Fibroblast of lung (primary cell): ENCODE data around the gene ZNF558. TPM values are rescaled to one million over a fixed set of nuclear protein-coding genes. Genes with fewer than 3 reads are reported as not detected.

Experiments used
- DNase-seq, 2 donors: peaks; one replicate each; pipeline versions ENCODE4 v3.0.0 to v3.0.0-alpha.2; 2010; ENCODE audit warnings: low read depth in 2 of 2
- H2AFZ ChIP-seq: 2 replicates; pipeline ENCODE4 v1.5.1; 2012; ENCODE audit warnings: low read length, control low read depth, inconsistent platforms
- H3K27ac ChIP-seq: 2 replicates; pipeline ENCODE4 v1.5.1; 2011; ENCODE audit warnings: low read length, control low read depth; ENCODE audit not compliant: insufficient read depth
- H3K27me3 ChIP-seq: 2 replicates; pipeline ENCODE4 v1.5.1; 2011; ENCODE audit warnings: mild to moderate bottlenecking, low read length; ENCODE audit not compliant: control insufficient read depth, insufficient read depth
- H3K36me3 ChIP-seq: 2 replicates; pipeline ENCODE4 v1.5.1; 2011; ENCODE audit warnings: low read length; ENCODE audit not compliant: control insufficient read depth, insufficient read depth
- H3K4me1 ChIP-seq: 2 replicates; pipeline ENCODE4 v1.5.1; 2011; ENCODE audit warnings: low read length; ENCODE audit not compliant: control insufficient read depth, insufficient read depth; ENCODE audit errors: extremely low read depth
- H3K4me2 ChIP-seq: 2 replicates; pipeline ENCODE4 v1.5.1; 2011; ENCODE audit warnings: low read length, control low read depth; ENCODE audit not compliant: insufficient read depth; ENCODE audit errors: extremely low read depth
- H3K4me3 ChIP-seq, 4 experiments: fragments of 200-600 bp in 1 of 4; sonication (generic) in 1 of 4; replicated peaks in 1 of 4; 2 replicates each; pipeline ENCODE4 v1.5.1; 2011 to 2016; ENCODE audit warnings: low read length in 4 of 4, low read depth in 3 of 4, mild to moderate bottlenecking in 3 of 4, control low read depth in 2 of 4, inconsistent platforms in 1 of 4, mixed read lengths in 1 of 4; ENCODE audit not compliant: insufficient read depth in 1 of 4; ENCODE audit errors: control extremely low read depth in 1 of 4
- H3K79me2 ChIP-seq: 2 replicates; pipeline ENCODE4 v1.5.1; 2012; ENCODE audit warnings: mild to moderate bottlenecking, low read length, inconsistent platforms; ENCODE audit not compliant: control insufficient read depth, insufficient read depth
- H3K9ac ChIP-seq: 2 replicates; pipeline ENCODE4 v1.5.1; 2011; ENCODE audit warnings: mild to moderate bottlenecking, low read length, control low read depth; ENCODE audit not compliant: insufficient read depth
- H3K9me3 ChIP-seq: 2 replicates; pipeline ENCODE4 v1.5.1; 2012; ENCODE audit warnings: low read depth, low read length; ENCODE audit not compliant: control insufficient read depth, insufficient read depth
- H4K20me1 ChIP-seq: 2 replicates; pipeline ENCODE4 v1.5.1; 2011; ENCODE audit warnings: low read length; ENCODE audit not compliant: control insufficient read depth, insufficient read depth; ENCODE audit errors: extremely low read depth
- EZH2 ChIP-seq: IDR thresholded peaks from 2 replicates; pipeline ENCODE4 v1.5.1; 2012; ENCODE audit warnings: low read length, control low read depth, mild to moderate bottlenecking; ENCODE audit errors: missing control alignments
- polyA minus RNA-seq: library from RNA; depleted of rRNA, polyadenylated mRNA; stranded (reverse); fragments of >200 nt; gene quantifications from 2 replicates; pipeline ENCODE4 v1.2.3, GENCODE V29; 2011; ENCODE audit warnings: low replicate concordance
- polyA plus RNA-seq, 2 donors: library from polyadenylated mRNA; depleted of rRNA in 1 of 2; stranded (reverse) in 1 of 2; unstranded in 1 of 2; fragments of >200 nt; gene quantifications; 2 replicates each; pipeline ENCODE4 v1.2.1, GENCODE V29; 2011 to 2012; ENCODE audit warnings: missing spikeins in 1 of 2
- total RNA-seq: library from RNA; depleted of rRNA; stranded (reverse); fragments of >200 nt; gene quantifications from 2 replicates; pipeline ENCODE4 v1.2.1, GENCODE V29; 2014
- TF ChIP-seq, protein P1 (sequence below), 2 donors: IDR thresholded peaks in 1 of 2; conservative IDR thresholded peaks in 1 of 2; 1 replicate in 1 of 2; 2 replicates in 1 of 2; pipeline ENCODE4 v1.5.1; 2011 to 2012; ENCODE audit warnings: low read length in 2 of 2, control low read depth in 1 of 2, inconsistent platforms in 1 of 2, low read depth in 1 of 2, mild to moderate bottlenecking in 1 of 2

Gene ZNF558
- 38.6 and 48.0 TPM in 2 replicates for total RNA-seq
- 12.6 and 17.2 TPM in 2 replicates for polyA plus RNA-seq
- polyA plus RNA-seq (2012) = 8.5 and 9.5 TPM in 2 replicates
- 18.6 and 32.3 TPM in 2 replicates for polyA minus RNA-seq

DNA sequence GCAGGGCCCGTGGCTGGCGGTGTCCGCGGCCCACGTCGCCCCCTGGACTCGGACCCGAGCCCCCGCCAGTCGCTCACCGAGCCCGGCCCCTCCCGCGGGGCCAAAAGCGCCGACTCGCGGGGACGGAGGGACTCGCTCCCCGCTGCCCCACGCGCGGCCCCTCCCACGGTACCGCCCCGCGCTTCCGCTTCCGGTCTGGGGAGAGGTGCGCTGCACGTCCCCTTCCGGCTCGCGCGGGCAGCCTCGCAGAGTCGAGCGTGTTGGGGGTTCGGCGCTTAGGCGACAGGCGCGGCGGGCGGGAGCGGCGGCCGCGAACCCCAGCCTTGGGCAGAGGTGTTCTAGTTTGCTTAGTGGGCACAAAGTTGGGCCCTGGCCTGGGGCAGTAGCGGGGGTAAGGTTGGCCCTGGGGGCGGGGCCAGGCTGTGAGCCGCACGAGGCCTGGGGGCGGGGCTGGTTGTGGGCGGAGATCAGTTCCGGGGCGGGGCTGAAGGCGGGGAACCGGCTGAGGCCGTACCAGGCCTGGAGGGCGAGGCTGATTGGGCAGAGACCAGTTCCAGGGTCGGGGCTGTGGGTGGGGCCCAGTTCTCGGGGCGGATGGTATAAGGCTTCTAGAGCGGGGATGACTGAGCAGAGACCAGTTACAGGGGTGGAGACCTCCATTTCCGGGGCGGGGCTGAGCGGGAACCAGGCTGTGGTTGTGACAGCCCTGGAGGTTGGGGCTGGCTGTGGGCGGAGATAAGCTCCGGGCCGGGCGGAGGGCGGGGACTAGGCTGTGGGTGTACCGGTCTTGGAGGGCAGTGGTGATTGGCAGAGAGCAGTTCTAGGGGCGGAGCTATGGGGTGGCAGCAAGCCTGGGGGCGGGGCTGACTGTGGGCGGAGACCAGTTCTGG, at the start of gene ZNF558, which contains the start of gene MBD3L1:
ZNF558 (minus strand) TSS at position 173 of the 890 bp plus-strand sequence. CDS start 9,645 bp downstream, outside the sequence.
MBD3L1 (plus strand) TSS at position 246 of the 890 bp plus-strand sequence. CDS start 10,302 bp downstream, outside the sequence.
- peak within 1 kb of the TSS; percentile 90 for H2AFZ ChIP-seq
- H3K4me1 ChIP-seq = no peaks in the 10 kb centered on the region
- peak; percentile 97 to 99 for DNase-seq
- no peaks in the 10 kb centered on the region for H3K36me3 ChIP-seq
- peak within 1 kb of the TSS; percentile 81 for H3K4me2 ChIP-seq
- no peaks in the 10 kb centered on the region for H3K79me2 ChIP-seq
- no peaks in the 10 kb centered on the region for H4K20me1 ChIP-seq
- peak within 1 kb of the TSS; percentile 92 for H3K9ac ChIP-seq
- H3K9me3 ChIP-seq = no peaks in the 10 kb centered on the region
- no peak for TF ChIP-seq EZH2
- TF ChIP-seq, protein P1, sequence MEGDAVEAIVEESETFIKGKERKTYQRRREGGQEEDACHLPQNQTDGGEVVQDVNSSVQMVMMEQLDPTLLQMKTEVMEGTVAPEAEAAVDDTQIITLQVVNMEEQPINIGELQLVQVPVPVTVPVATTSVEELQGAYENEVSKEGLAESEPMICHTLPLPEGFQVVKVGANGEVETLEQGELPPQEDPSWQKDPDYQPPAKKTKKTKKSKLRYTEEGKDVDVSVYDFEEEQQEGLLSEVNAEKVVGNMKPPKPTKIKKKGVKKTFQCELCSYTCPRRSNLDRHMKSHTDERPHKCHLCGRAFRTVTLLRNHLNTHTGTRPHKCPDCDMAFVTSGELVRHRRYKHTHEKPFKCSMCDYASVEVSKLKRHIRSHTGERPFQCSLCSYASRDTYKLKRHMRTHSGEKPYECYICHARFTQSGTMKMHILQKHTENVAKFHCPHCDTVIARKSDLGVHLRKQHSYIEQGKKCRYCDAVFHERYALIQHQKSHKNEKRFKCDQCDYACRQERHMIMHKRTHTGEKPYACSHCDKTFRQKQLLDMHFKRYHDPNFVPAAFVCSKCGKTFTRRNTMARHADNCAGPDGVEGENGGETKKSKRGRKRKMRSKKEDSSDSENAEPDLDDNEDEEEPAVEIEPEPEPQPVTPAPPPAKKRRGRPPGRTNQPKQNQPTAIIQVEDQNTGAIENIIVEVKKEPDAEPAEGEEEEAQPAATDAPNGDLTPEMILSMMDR (conservative IDR thresholded peaks at IDR 0.05 in 1 of 2, IDR thresholded peaks at IDR 0.05 in 1 of 2; ENCODE audit: low read depth in 1 of 2, low read length in 2 of 2) = peak in 1 of 2 donors; percentile 13
- peak within 1 kb of the TSS; percentile 93 for H3K27ac ChIP-seq
- H3K4me3 ChIP-seq = peak within 1 kb of the TSS; percentile 83 to 89 (median 84)
- no peaks in the 10 kb centered on the region for H3K27me3 ChIP-seq

GRCh38 chr19:8881512-8881911, 49.4 kb upstream of the ZNF558 start:
- Histone ChIP-seq H3K4me3 (no peak overlapping the region), H3K9me3 (no peaks in the 10 kb centered on the region), H4K20me1 (no peaks in the 10 kb centered on the region), H3K27me3 (no peaks in the 10 kb centered on the region), H3K9ac (no peak overlapping the region), H3K4me2 (no peak overlapping the region), H2AFZ (no peak overlapping the region), H3K4me1 (no peaks in the 10 kb centered on the region), H3K79me2 (no peaks in the 10 kb centered on the region), H3K36me3 (no peaks in the 10 kb centered on the region), H3K27ac (no peak overlapping the region)
- DNase-seq = no peak
- TF ChIP-seq EZH2 = no peak
- TF ChIP-seq, protein P1 (conservative IDR thresholded peaks at IDR 0.05 in 1 of 2, IDR thresholded peaks at IDR 0.05 in 1 of 2; ENCODE audit: low read depth in 1 of 2, low read length in 2 of 2) = no peak

GRCh38 chr19:8880868-8881488, 48.9 kb upstream of the ZNF558 start:
- no peak for DNase-seq
- H3K4me1 ChIP-seq = no peaks in the 10 kb centered on the region
- H3K4me2 ChIP-seq = no peak overlapping the region
- H3K79me2 ChIP-seq = no peaks in the 10 kb centered on the region
- H3K27ac ChIP-seq = no peak overlapping the region
- no peaks in the 10 kb centered on the region for H3K36me3 ChIP-seq
- H3K27me3 ChIP-seq = no peaks in the 10 kb centered on the region
- no peak overlapping the region for H2AFZ ChIP-seq
- H3K4me3 ChIP-seq = no peak overlapping the region
- no peaks in the 10 kb centered on the region for H4K20me1 ChIP-seq
- TF ChIP-seq EZH2 = no peak
- TF ChIP-seq, protein P1 (conservative IDR thresholded peaks at IDR 0.05 in 1 of 2, IDR thresholded peaks at IDR 0.05 in 1 of 2; ENCODE audit: low read depth in 1 of 2, low read length in 2 of 2) = no peak
- H3K9ac ChIP-seq = no peak overlapping the region
- H3K9me3 ChIP-seq = no peaks in the 10 kb centered on the region
